ENCODE results near the gene CELF2. TPM values are rescaled to one million over a fixed set of nuclear protein-coding genes. Genes with fewer than 3 reads are reported as not detected.

The CELF2 gene
- total RNA-seq, 1 experiment from 2014 or later = 28.7 TPM

DNA sequence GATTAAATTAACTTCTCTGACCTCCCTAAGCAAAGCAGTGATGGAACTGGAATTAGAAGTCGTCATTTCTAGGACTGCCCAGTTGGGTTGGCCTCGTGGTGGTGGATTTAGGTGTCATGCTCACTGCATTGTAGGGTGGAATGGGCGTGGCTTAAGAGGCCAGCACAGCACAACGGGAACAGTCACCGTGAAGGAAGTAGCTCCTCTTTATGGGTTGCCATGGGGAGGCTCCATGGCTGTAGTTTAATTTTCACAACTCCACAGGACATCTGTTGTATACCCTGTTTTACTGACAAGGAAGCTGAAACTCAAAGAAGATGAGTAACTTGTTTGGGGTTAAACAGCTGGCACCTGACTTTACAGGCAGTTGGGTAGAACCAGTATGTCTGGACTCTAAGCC, 208.3 kb downstream of the CELF2 start:
- no peak overlapping the region for H4K91ac ChIP-seq (ENCODE audit: insufficient read length, low read depth, low read length)
- peaks cover 3% of the 10 kb centered on the region for H4K20me1 ChIP-seq (ENCODE audit: control insufficient read depth, insufficient read depth, insufficient read length)
- no peak overlapping the region for H2BK20ac ChIP-seq (ENCODE audit: low read depth, low read length, poor library complexity, severe bottlenecking)
- H3K4me3 Mint-ChIP-seq = no peak overlapping the region
- TF ChIP-seq, protein P1, sequence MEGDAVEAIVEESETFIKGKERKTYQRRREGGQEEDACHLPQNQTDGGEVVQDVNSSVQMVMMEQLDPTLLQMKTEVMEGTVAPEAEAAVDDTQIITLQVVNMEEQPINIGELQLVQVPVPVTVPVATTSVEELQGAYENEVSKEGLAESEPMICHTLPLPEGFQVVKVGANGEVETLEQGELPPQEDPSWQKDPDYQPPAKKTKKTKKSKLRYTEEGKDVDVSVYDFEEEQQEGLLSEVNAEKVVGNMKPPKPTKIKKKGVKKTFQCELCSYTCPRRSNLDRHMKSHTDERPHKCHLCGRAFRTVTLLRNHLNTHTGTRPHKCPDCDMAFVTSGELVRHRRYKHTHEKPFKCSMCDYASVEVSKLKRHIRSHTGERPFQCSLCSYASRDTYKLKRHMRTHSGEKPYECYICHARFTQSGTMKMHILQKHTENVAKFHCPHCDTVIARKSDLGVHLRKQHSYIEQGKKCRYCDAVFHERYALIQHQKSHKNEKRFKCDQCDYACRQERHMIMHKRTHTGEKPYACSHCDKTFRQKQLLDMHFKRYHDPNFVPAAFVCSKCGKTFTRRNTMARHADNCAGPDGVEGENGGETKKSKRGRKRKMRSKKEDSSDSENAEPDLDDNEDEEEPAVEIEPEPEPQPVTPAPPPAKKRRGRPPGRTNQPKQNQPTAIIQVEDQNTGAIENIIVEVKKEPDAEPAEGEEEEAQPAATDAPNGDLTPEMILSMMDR (conservative IDR thresholded peaks at IDR 0.05) = no peak
- no peaks in the 10 kb centered on the region for H3K27me3 ChIP-seq (ENCODE audit: insufficient read depth, low read length)
- no peak overlapping the region for H2AFZ ChIP-seq (ENCODE audit: low read length)
- H3K23ac ChIP-seq (ENCODE audit: insufficient read length, low read depth, low read length) = no peak overlapping the region
- no peak overlapping the region for H2BK15ac ChIP-seq (ENCODE audit: low read depth, low read length)
- no peaks in the 10 kb centered on the region for H3K23me2 ChIP-seq (ENCODE audit: insufficient read length, low read depth, low read length, poor library complexity, severe bottlenecking)
- peaks cover 22 to 23% of the 10 kb centered on the region in 2 experiments for H3K4me1 Mint-ChIP-seq
- H3K18ac ChIP-seq (ENCODE audit: insufficient read length, low read depth, low read length) = no peak overlapping the region
- H3K9me3 ChIP-seq (ENCODE audit: control insufficient read depth, low read depth, low read length) = no peaks in the 10 kb centered on the region
- no peak overlapping the region for H3T11ph ChIP-seq (ENCODE audit: low read length)
- no peaks in the 10 kb centered on the region for H3K36me3 Mint-ChIP-seq (ENCODE audit: insufficient read depth in 1 of 3, low read depth in 3 of 3)
- WGBS (ENCODE audit: extremely low coverage, insufficient read length, low lambda C conversion rate) = no CpG with 5 or more reads among the region's 5 CpGs
- no peaks in the 10 kb centered on the region for H3K27me3 Mint-ChIP-seq (ENCODE audit: low read depth)
- H3K4me2 ChIP-seq (ENCODE audit: insufficient read depth, insufficient read length, low read length) = no peak overlapping the region
- H3K4ac ChIP-seq (ENCODE audit: low read depth, low read length) = no peak overlapping the region
- no peaks in the 10 kb centered on the region for H3K79me2 ChIP-seq (ENCODE audit: insufficient read depth, low read length)
- no peak overlapping the region for H2BK5ac ChIP-seq (ENCODE audit: insufficient read length, low read length)
- H2BK12ac ChIP-seq (ENCODE audit: insufficient read length, low read depth, low read length) = no peak overlapping the region
- H3K4me1 ChIP-seq (ENCODE audit: insufficient read depth, low read length) = peaks cover 5% of the 10 kb centered on the region; the same call in 1 of the 2 replicates
- H3K79me1 ChIP-seq (ENCODE audit: insufficient read depth, low read depth, low read length, poor library complexity, severe bottlenecking) = no peaks in the 10 kb centered on the region
- no peak overlapping the region for H3K27ac Mint-ChIP-seq
- H3K14ac ChIP-seq (ENCODE audit: insufficient read depth, low read length) = no peak overlapping the region
- no peak overlapping the region for H3K56ac ChIP-seq (ENCODE audit: insufficient read length, low read depth, low read length)
- no peak overlapping the region for H3K9ac ChIP-seq (ENCODE audit: extremely low read depth, insufficient read length, low read length)
- no peaks in the 10 kb centered on the region for H3K9me3 Mint-ChIP-seq
- no peak for DNase-seq
- no peak overlapping the region for H4K5ac ChIP-seq (ENCODE audit: insufficient read length, low read depth, low read length)
- no peak overlapping the region for H4K8ac ChIP-seq (replicated peaks; ENCODE audit: insufficient read length, low read depth, low read length)
- no peak overlapping the region for H2BK120ac ChIP-seq (ENCODE audit: low read depth, low read length, poor library complexity, severe bottlenecking)
- H3K27ac ChIP-seq (ENCODE audit: insufficient read length, low read depth, low read length) = no peak overlapping the region
- no peak overlapping the region for H2AK5ac ChIP-seq (ENCODE audit: insufficient read length, low read length)
